D721Med (cell line): ENCODE data around the gene VEPH1.

Experiments used
- DNase-seq: peaks from one replicate; pipeline ENCODE4 v3.0.0; 2011; ENCODE audit warnings: low spot score; ENCODE audit not compliant: insufficient read length
- FAIRE-seq: peaks from 2 replicates; lab custom pipeline; 2011; peaks lifted over from hg19 to GRCh38; lab: Jason Lieb, UNC
- CTCF ChIP-seq: IDR thresholded peaks from 2 replicates; pipeline ENCODE4 v1.5.1; 2012; ENCODE audit warnings: mild to moderate bottlenecking, control low read depth; ENCODE audit not compliant: insufficient read depth; ENCODE audit errors: missing control alignments

The VEPH1 gene

GRCh38 chr3:157300094-157300493 is 203.1 kb downstream of the VEPH1 start:
- no peak for FAIRE-seq
- TF ChIP-seq CTCF, result no peak
- DNase-seq, result no peak

DNA sequence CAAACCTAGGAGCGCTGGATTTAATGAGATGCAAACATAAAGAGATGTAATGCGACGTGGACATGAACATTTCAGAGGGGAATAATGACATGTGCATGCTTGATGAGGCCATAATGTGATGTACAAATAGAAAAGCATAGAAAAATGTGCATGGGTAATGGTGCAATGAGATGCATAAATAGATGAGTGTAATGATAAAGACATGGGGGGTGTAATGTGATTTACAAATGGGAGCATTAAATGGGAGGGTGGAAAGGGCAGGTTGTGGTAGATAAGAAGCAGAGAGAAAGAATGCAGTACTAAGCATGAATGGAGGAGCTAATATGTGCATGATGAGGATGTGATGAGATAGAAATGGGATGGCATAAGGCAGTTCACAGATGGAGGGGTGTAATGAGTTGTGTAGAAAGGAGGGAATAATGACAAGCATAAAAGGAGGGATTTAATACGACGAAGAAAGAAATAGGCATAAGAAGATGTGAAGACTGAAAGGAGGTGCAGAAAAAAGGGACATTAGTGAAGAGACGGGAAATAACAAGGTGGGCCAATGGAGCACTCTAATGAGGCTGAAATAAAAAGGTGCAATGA is 205.8 kb downstream of the VEPH1 start:
- no peak for DNase-seq
- no peak for FAIRE-seq
- no peak for TF ChIP-seq CTCF

GRCh38 chr3:157294953-157295352 is 208.3 kb downstream of the VEPH1 start:
- TF ChIP-seq CTCF, result no peak
- FAIRE-seq, result no peak
- no peak for DNase-seq

GRCh38 chr3:157294491-157294890 is 208.7 kb downstream of the VEPH1 start:
- FAIRE-seq (no peak), DNase-seq (no peak)
- TF ChIP-seq CTCF, result no peak

- FAIRE-seq, result no peak
- no peak for DNase-seq
- no peak for TF ChIP-seq CTCF
These were observed 212.4 kb downstream of the VEPH1 start for GRCh38 chr3:157290766-157291165.

DNA sequence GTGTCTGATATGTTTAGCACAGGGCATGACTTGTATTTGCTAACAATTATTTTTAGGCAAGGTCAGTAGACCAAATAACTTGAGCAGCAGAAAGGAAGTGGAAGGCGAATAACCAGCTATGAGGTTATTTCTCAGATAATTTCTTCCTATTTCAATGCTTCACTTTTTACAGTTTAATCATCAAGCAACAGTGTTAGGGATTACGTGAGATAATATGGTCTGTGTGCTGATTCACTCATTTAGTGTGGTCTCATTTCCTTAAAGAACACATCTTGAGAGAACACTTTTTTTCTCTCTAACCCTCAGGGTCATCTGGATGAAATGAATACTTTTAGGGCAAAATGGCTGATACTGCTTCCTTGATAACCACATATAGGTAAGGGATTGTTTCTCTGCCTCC is 217.2 kb downstream of the VEPH1 start:
- no peak for DNase-seq
- no peak for TF ChIP-seq CTCF
- FAIRE-seq, result no peak

DNA sequence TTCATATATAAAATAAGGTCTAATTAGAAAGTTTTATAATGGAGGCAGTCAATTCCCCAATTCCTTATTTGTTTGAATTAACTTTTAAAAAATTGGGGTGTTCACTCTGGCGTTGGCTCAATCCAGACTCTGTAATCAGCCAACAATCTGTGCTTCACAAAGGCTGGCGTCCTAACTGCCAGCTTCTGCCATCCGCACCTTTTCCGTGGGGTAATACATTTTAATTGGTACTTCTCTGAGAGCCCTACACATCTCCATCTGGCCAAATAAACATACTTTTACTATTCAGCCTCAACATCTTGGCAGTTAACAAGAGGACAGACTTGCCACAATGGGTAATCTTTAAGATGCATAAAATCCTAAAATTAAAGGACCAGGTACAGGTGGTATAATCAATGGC is 218.1 kb downstream of the VEPH1 start:
- no peak for FAIRE-seq
- TF ChIP-seq CTCF, result no peak
- DNase-seq, result no peak
